GM18519 (cell line): ENCODE measurements around the gene FOXO3.

Experiments
- ATAC-seq: cut with Tn5 transposase; IDR thresholded peaks from one replicate; pipeline ENCODE4 v1.9.1; 2021; ENCODE audit warnings: mild to moderate bottlenecking, moderate library complexity; ENCODE audit not compliant: unreplicated experiment, low FRiP score

The FOXO3 gene

DNA sequence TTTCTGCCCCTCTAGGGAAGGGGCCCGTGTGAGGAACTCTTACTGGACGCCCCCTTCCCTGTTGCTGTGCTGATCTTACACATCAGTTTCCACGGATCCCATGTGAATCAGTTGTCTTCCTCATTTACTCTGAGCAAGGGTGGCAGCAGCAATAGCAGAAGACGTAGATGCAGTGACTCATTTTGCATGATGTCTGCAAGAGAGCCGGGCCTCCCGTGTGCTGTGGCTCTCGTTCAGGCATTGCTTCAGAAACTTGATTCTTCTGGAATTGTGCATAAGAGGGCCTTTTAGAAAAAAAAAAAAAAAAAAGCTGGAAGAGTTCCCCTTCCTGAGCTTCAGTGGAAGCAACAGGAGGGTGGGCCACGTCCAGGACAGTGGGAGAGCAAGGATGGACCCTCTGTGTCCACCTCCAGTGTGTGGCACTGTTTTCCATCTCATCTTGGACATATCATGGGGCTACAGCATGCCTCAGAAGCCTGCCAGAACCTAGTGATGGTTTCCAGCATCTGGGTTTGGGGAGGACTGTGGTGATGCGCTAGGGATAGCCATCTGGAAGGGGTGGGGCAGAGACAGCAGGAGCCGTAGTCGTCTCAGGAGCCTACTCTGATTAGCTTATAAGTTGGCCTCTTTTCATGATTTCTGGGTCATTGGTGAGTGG lies 62.1 kb downstream of the FOXO3 start:
- no peak for ATAC-seq

DNA sequence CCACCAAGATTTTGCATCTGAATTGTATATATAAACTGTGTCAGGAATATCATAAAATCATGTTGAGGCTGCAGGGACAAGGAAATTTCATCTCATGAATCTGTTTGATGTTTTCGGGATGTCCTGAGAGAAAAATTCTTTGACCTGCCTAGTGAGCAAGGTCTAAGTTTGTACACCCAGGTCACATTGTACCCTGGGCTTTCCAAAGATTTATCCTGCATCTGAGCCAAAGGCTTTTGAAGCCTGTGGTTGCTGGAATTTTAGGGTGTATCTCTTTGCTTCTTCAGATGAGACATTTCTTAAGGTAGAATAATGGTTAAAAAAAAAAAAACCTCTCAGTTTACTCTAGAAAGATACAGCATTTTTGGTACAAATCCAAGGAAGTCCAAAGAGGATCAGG lies 63.3 kb downstream of the FOXO3 start:
- no peak for ATAC-seq

GRCh38 chr6:108625581-108625980 lies 64.9 kb downstream of the FOXO3 start:
- ATAC-seq: no peak

DNA sequence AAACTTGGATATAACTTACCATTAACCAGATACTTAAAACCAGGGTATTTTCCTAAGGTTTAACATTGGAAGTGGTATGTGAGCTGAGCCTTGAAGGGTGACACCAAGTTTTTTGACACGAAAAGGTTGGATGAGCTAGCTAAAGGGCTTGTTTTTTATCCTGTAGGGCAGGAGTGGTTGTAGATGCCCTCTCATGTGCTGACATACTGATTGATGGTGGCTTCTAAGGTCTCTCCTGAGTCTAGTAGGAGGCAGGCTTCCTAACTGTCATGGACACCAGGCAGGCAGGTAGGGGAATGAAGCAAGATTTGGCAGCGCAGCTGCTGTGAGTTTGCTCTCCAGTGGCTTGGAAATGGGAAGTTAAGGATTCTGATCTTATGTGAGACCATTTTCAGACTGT lies 66.1 kb downstream of the FOXO3 start:
- ATAC-seq: no peak

DNA sequence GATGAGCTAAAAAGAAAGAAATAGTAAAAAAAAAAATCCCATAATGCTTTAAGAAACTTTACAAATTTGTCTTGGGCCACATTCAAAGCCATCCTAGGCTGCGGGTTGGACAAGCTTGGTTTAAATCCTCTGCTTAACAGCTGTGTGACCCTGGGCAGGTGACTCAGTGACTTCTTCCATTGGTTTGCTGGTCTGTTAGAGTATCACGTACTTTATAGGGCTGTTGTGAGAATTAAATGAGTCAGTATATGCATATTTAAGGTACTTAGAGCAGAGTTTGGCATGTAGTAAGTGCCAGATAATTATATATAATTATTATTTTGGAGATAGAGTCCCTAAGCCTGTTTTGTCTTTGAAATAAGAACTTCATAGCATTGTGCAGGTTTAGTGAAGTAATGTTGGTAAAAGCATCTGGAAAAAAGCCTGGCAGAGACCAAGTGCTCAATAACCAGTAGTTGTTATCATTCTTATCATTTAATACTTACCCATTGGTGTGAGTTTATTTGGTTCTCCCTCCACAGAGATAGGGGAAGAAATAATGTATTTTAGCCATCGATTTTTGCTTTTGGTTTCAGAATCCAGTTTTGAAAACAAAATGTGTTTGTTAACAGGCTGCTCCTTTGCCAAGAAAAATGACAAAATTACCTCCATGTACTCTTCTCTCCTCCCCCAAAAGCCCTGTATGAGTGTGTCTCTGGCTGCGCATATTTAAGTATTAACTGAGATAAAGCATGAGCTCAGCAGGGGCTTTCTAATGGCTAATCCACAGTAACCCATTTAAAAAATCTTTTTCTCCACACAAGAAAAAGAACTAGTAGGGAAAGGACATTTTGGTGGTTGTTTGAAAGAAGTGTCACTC lies 67.2 kb downstream of the FOXO3 start:
- ATAC-seq: no peak

DNA sequence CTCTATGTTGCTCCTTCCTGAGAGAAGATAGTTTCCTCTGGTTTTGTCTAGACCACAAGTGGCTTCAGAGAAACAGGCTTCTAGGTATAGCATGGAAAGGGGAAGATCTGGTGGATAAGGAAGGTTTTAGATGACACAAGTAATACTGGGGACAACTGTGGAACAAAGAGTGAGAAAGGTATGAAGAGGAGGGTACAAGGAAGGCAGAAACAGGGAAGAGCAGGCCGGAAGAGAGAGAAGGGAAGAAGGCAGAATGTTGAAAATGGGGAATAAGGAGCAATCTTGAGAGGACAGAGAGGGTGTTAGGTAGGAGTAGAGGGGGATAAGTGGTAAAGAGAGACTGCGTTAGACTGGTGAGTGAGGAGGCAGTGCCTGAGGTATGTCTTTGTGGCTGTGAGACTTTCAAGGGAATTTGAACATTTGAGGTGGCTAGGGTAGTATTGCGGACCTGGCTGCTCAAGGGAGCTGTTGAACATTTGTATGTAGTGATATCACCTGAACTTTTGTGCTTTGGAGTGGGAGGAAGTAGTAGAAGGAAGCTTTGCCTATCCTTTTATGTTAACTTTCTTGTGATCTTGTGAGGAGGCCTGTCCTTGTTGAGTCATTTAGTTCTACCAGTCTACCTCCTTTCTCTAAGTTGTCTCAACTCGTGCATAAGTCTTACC lies 69.5 kb downstream of the FOXO3 start:
- no peak for ATAC-seq

DNA sequence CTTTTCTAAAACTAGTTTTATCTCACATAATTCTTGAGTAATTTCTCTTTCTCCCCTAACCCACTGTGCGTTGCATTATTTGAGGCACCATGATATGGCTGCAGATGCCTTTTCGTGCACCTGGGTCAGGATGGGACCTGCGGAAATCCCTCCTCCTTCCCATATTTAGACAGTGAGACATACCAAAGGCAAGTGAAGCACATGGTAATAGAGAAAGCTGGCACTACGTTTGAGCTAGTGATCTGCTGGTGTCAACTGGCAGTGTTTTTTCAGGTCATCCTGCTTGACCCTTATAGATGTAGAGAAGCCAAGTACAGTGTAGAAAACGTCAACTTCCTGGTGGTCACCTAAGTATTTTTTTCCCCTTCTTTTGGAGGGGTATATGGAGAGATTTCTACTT lies 71.7 kb downstream of the FOXO3 start:
- no peak for ATAC-seq

GRCh38 chr6:108633436-108633835 lies 72.7 kb downstream of the FOXO3 start:
- ATAC-seq: no peak

DNA sequence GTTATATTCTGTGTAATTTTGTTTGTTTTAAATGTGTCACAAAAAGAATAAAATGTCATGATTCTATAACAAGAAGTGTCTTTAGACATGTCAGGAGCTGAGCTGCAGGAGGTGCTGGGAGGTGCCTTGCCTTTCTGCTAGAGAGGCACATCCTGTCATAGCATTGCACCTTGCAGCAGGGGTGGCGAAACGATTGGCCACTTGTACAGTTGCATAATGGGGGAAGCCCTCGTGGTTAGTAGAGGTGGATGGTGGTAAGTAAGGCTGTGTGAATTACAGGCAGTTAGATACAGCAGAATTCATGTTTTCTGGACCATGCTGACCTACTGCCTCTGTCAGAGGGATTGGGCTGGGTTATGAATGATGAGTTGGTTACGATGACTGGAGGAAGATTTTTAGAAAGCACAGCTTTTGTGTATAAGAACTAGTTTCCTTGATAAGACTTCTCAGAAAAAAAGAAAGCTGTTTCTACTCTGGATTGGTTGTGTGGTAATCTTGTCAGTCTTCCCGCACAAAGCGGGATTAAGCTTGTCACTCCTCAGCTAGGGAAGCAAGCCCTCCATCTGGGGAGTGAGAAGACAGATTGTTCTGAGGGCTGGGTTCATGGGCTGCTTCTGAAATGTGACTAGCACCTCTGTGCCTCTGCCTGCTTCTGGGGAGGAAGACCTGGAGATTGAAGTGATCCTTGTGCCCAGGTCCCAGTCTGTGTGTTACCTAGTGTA lies 74.9 kb downstream of the FOXO3 start:
- ATAC-seq: no peak

- ATAC-seq: no peak
These were observed 77.2 kb downstream of the FOXO3 start for GRCh38 chr6:108637963-108638362.

DNA sequence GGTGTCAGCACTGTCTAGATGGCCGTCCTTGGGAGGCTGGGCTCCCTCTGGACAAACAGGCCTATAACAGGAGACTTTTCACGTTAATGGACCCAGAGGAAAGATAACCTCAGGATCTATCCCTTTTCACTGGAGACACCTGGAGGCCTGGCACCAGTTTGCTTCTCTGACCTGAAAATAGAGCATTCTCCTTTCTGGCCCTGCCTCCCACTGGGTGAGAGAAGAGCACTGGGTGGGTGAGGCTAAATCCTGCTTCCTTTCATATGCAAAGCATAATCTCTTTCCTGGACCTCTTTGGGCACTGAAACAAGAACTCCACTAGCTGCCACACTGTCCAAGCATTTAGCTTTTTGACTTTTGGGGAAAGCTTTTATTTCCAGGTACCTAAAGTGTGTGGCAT lies 78.3 kb downstream of the FOXO3 start:
- ATAC-seq: no peak

GRCh38 chr6:108640104-108640503 lies 79.4 kb downstream of the FOXO3 start:
- ATAC-seq: no peak

- ATAC-seq: no peak
These were observed 82.5 kb downstream of the FOXO3 start for GRCh38 chr6:108643184-108643583.

DNA sequence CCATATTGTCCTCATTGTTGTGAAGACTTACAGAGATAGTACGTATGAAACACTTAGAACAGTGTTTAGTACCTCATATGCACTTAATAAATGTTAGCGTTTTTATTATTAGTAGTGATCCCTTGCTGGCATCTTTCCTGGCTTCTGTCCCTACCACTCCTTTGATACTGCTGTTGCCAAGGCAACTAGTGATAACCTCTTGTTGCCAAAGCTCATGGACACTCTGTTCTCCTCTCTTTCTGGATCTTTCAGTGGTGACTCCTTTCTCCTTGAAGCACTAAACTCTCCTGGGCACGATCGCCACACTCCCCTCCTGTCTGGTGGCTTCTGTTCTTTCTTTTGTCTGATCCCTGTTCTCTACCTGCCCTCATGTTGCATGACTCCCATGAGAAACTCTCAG lies 83.5 kb downstream of the FOXO3 start:
- no peak for ATAC-seq

GRCh38 chr6:108648191-108648590 lies 87.5 kb downstream of the FOXO3 start:
- ATAC-seq: no peak

- no peak for ATAC-seq
These were observed 89.6 kb downstream of the FOXO3 start for GRCh38 chr6:108650325-108650724.

DNA sequence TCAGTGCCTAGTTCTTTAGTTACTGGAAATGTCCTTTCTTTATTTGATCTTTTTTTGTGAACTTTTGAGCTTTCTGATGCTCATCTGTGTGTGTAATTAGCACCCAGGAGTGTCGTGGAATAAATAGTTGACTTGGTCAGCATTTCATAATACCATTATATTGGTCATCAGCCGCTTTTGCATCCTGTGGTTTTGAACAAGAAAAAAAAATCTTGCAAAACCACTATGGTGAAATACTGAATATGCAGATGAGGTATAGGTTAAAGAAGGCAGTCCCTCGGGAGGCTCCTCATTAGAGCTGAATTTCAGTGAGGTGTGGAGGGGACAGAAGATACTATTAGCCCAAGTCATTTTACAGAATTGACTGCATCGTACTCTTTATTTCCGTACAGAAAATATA lies 90.1 kb downstream of the FOXO3 start:
- ATAC-seq: no peak

DNA sequence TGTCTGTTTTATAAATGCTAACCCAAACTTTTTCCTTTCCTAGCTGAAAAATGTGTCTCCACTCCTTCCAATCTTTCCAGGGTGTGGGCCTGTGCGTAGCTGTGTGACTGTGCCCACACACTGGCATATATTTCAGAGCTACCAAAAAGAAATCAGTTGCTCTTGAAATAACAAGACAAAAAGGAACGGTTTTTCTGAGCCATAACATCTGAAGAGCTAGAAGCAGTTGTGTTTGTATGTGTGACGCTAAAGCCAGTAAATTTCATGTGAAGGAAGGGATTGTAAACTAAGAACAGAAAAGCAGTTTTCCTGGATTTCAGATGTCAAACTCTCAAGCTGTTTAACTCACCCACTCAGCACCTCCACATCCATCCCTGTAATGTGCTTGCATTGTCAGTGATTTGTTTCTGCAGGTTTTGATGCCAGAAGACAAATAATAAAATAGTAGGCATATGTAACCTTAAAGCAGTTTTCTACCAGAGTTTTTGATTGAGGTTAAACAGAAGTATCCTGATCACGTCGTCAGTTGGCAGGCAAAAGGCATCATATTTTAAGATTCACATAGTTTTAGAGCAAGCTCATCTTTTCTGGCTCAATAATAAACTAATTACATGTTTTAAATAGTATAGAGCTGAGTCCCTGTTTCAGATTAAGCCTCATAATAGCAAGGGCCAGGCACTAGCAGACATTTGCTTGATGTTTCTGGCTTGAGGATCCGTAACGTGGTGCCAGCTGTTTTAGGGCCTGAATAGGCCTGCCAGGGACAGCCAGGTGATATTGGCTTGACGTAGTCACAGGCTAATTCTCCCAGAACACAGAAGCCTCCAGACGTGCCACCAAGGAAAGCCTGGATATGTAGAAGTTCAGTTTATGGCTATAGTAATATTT lies 90.9 kb downstream of the FOXO3 start:
- ATAC-seq: no peak

- no peak for ATAC-seq
These were observed 91.7 kb downstream of the FOXO3 start for GRCh38 chr6:108652375-108652774.

DNA sequence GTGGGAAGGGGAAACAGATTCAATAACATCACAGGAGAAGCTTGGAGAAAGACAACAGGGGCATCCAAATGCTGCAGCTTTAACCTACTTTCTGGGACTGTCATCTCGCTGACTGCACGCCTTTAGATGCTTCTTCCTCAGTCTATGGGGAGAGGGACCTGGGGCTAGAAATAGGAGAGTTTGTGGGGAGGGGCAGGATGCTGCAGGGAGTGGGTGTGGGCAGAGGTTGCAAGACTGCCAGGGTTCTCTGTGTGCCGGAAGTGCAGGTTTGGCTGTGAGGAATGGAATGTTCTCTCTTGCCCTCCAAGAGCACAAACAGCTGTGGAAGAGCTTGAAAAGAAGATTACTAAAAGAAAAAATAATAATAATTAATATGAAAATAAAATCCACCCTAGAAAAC lies 93.2 kb downstream of the FOXO3 start:
- no peak for ATAC-seq
